Activated B cell treated with CpG ODN at 0.5 μM for 24 hours (primary cell): ENCODE measurements around the gene SAMD8. TPM values are rescaled to one million over a fixed set of nuclear protein-coding genes. Genes with fewer than 3 reads are reported as not detected.

Experiments
- ATAC-seq: fragments of 200-7000 bp; cut with Tn5 transposase; one replicate; pipeline ENCODE4 v1.10.0; 2021; ENCODE audit warnings: low read depth, mild to moderate bottlenecking, moderate library complexity
- CTCF ChIA-PET: fragments of 350-600 bp; sonication (Branson Sonifier 250); formaldehyde crosslinking; loops from one replicate; lab custom pipeline; 2021; ENCODE audit warnings: antibody characterized with exemption; lab: Charles Lee
- POLR2A ChIA-PET: fragments of 350-600 bp; sonication (Branson Sonifier 250); formaldehyde crosslinking; loops from one replicate; lab custom pipeline; 2021; ENCODE audit warnings: antibody characterized with exemption; lab: Charles Lee
- DNase-seq: peaks from one replicate; pipeline ENCODE4 v3.0.0; 2022
- H3K27ac Mint-ChIP-seq: one replicate; pipeline ENCODE4 v1.8.0; 2020; ENCODE audit warnings: mixed read lengths
- H3K27me3 Mint-ChIP-seq: one replicate; pipeline ENCODE4 v1.8.0; 2021; ENCODE audit warnings: mixed read lengths
- H3K36me3 Mint-ChIP-seq: one replicate; pipeline ENCODE4 v1.8.0; 2021; ENCODE audit warnings: low read depth, mixed read lengths
- H3K4me1 Mint-ChIP-seq: one replicate; pipeline ENCODE4 v1.8.0; 2021; ENCODE audit warnings: mixed read lengths
- H3K4me3 Mint-ChIP-seq: one replicate; pipeline ENCODE4 v1.8.0; 2020; ENCODE audit warnings: mild to moderate bottlenecking, mixed read lengths
- H3K9me3 Mint-ChIP-seq: one replicate; pipeline ENCODE4 v1.8.0; 2020; ENCODE audit warnings: mixed read lengths
- CTCF ChIP-seq: fragments of 200-600 bp; IDR thresholded peaks from one replicate; pipeline ENCODE4 v1.8.0; 2022; ENCODE audit warnings: antibody characterized with exemption, mild to moderate bottlenecking
- intact Hi-C: fragments of 100-400 bp; cut with micrococcal nuclease; formaldehyde crosslinking; loops from one replicate; pipeline ENCODE4 v1.15.1; 2024
- total RNA-seq: library from RNA; stranded (reverse); gene quantifications from 2 replicates; pipeline ENCODE4 v1.2.3, GENCODE V29; 2022

SAMD8 gene
- total RNA-seq, 1 donor from 2014 or later = 29.1 TPM

GRCh38 chr10:75065076-75065475, 46.4 kb upstream of the SAMD8 start:
- no peaks in the 10 kb centered on the region for H3K9me3 Mint-ChIP-seq
- H3K27me3 Mint-ChIP-seq = no peaks in the 10 kb centered on the region
- ATAC-seq (no peak), DNase-seq (no peak)
- no peak for TF ChIP-seq CTCF
- no peak overlapping the region for H3K27ac Mint-ChIP-seq
- intact Hi-C loops = no loop called here
- ChIA-PET POLR2A (no interaction called here), CTCF (no interaction called here)
- H3K36me3 Mint-ChIP-seq = no peaks in the 10 kb centered on the region
- no peak overlapping the region for H3K4me3 Mint-ChIP-seq
- no peaks in the 10 kb centered on the region for H3K4me1 Mint-ChIP-seq

- TF ChIP-seq CTCF = no peak
- no peak for ATAC-seq
- no peak overlapping the region for H3K4me3 Mint-ChIP-seq
- ChIA-PET POLR2A (no interaction called here), CTCF (no interaction called here)
- H3K4me1 Mint-ChIP-seq = no peaks in the 10 kb centered on the region
- no peaks in the 10 kb centered on the region for H3K27me3 Mint-ChIP-seq
- intact Hi-C loops = no loop called here
- no peaks in the 10 kb centered on the region for H3K9me3 Mint-ChIP-seq
- no peak for DNase-seq
- no peak overlapping the region for H3K27ac Mint-ChIP-seq
- no peaks in the 10 kb centered on the region for H3K36me3 Mint-ChIP-seq
These were observed 45.2 kb upstream of the SAMD8 start for GRCh38 chr10:75066271-75066670.

- ChIA-PET CTCF (no interaction called here), POLR2A (no interaction called here)
- Mint-ChIP-seq H3K9me3 (no peaks in the 10 kb centered on the region), H3K27me3 (no peaks in the 10 kb centered on the region), H3K27ac (no peak overlapping the region), H3K36me3 (no peaks in the 10 kb centered on the region), H3K4me3 (no peak overlapping the region), H3K4me1 (no peaks in the 10 kb centered on the region)
- DNase-seq = no peak
- no peak for ATAC-seq
- intact Hi-C loops = no loop called here
- no peak for TF ChIP-seq CTCF
These were observed 44.2 kb upstream of the SAMD8 start for GRCh38 chr10:75067272-75067671.

GRCh38 chr10:75068523-75068922, 42.9 kb upstream of the SAMD8 start:
- CTCF ChIA-PET = no interaction called here
- H3K27ac Mint-ChIP-seq = no peak overlapping the region
- no peaks in the 10 kb centered on the region for H3K36me3 Mint-ChIP-seq
- DNase-seq (no peak), ATAC-seq (no peak)
- H3K9me3 Mint-ChIP-seq = no peaks in the 10 kb centered on the region
- TF ChIP-seq CTCF = no peak
- H3K4me1 Mint-ChIP-seq = no peaks in the 10 kb centered on the region
- intact Hi-C loops = no loop called here
- no peak overlapping the region for H3K4me3 Mint-ChIP-seq
- POLR2A ChIA-PET = no interaction called here
- H3K27me3 Mint-ChIP-seq = no peaks in the 10 kb centered on the region

- CTCF ChIA-PET = no interaction called here
- Mint-ChIP-seq H3K27me3 (no peaks in the 10 kb centered on the region), H3K9me3 (no peaks in the 10 kb centered on the region), H3K36me3 (no peaks in the 10 kb centered on the region), H3K27ac (no peak overlapping the region), H3K4me1 (no peaks in the 10 kb centered on the region), H3K4me3 (no peak overlapping the region)
- no peak for TF ChIP-seq CTCF
- POLR2A ChIA-PET = no interaction called here
- ATAC-seq (no peak), DNase-seq (no peak)
- intact Hi-C loops = no loop called here
These were observed 41.0 kb upstream of the SAMD8 start for GRCh38 chr10:75070476-75070875.
